ENCODE results near the gene BPI.
"Not testable (repeated sequence)": the region's sequence is repeated elsewhere in the genome, so short reads cannot be mapped to it uniquely, and the experiment has no call there.

- TF ChIP-seq CTCF (IDR thresholded peaks at IDR 0.05; ENCODE audit: low read length); EZH2 (IDR thresholded peaks at IDR 0.05; ENCODE audit: borderline replicate concordance, low read length): not testable (repeated sequence)
Measured at GRCh38 chr20:38281176-38281915, 22.6 kb upstream of the BPI start.
